CD14-positive monocyte (primary cell): ENCODE measurements around the gene ARPC1B. TPM values are rescaled to one million over a fixed set of nuclear protein-coding genes. Genes with fewer than 3 reads are reported as not detected.

ENCODE experiments used
- DNase-seq, 3 donors: peaks; one replicate each; pipeline ENCODE4 v3.0.0-alpha.2; 2011 to 2022
- H2AFZ ChIP-seq: 2 replicates; pipeline ENCODE4 v1.6.0; 2012; ENCODE audit warnings: mild to moderate bottlenecking, low read depth, low read length, inconsistent platforms; ENCODE audit not compliant: insufficient read depth, poor library complexity, severe bottlenecking
- H3K27ac ChIP-seq, 2 donors: 1 replicate in 1 of 2; 2 replicates in 1 of 2; pipeline ENCODE4 v1.5.1; 2012 to 2013; ENCODE audit warnings: low read length in 2 of 2, control low read depth in 1 of 2, inconsistent platforms in 1 of 2, low read depth in 1 of 2, mild to moderate bottlenecking in 1 of 2
- H3K27me3 ChIP-seq, 2 donors: one replicate each; pipeline versions ENCODE4 v1.6.0 to v1.6.1; 2011 to 2013; ENCODE audit warnings: low read length in 2 of 2; ENCODE audit not compliant: control insufficient read depth in 2 of 2, insufficient read depth in 2 of 2
- H3K36me3 ChIP-seq, 2 donors: replicated peaks in 1 of 2; 1 replicate in 1 of 2; 2 replicates in 1 of 2; pipeline versions ENCODE4 v1.5.1 to v1.6.1; 2012 to 2013; ENCODE audit warnings: low read length in 2 of 2, control low read depth in 1 of 2, inconsistent platforms in 1 of 2, mild to moderate bottlenecking in 1 of 2; ENCODE audit not compliant: insufficient read depth in 2 of 2, control insufficient read depth in 1 of 2
- H3K4me1 ChIP-seq, 2 donors: 1 replicate in 1 of 2; 2 replicates in 1 of 2; pipeline versions ENCODE4 v1.5.1 to v1.6.1; 2012 to 2013; ENCODE audit warnings: low read length in 2 of 2, control low read depth in 1 of 2, inconsistent platforms in 1 of 2, mild to moderate bottlenecking in 1 of 2, moderate library complexity in 1 of 2; ENCODE audit not compliant: insufficient read depth in 2 of 2, control insufficient read depth in 1 of 2
- H3K4me2 ChIP-seq: replicated peaks from 2 replicates; pipeline ENCODE3; 2012; ENCODE audit warnings: low read length, moderate library complexity, mild to moderate bottlenecking; ENCODE audit not compliant: poor library complexity, severe bottlenecking; ENCODE audit errors: extremely low read depth
- H3K4me3 ChIP-seq, 3 experiments: fragments of 200-600 bp in 1 of 3; sonication (generic) in 1 of 3; replicated peaks in 1 of 3; 1 replicate in 2 of 3; 2 replicates in 1 of 3; pipeline ENCODE4 v1.5.1; 2011 to 2013; ENCODE audit warnings: low read length in 3 of 3, mild to moderate bottlenecking in 3 of 3, control low read depth in 2 of 3, low read depth in 2 of 3, inconsistent platforms in 1 of 3, moderate library complexity in 1 of 3
- H3K79me2 ChIP-seq: 2 replicates; pipeline ENCODE4 v1.6.0; 2012; ENCODE audit warnings: mild to moderate bottlenecking, control low read depth, inconsistent platforms, low read length, moderate library complexity; ENCODE audit not compliant: insufficient read depth
- H3K9ac ChIP-seq: 2 replicates; pipeline ENCODE4 v1.6.0; 2017; ENCODE audit warnings: low read length, mild to moderate bottlenecking; ENCODE audit not compliant: insufficient read depth, poor library complexity, severe bottlenecking
- H3K9me3 ChIP-seq, 2 donors: replicated peaks in 1 of 2; 1 replicate in 1 of 2; 2 replicates in 1 of 2; pipeline versions ENCODE4 v1.5.1 to v1.6.1; 2012 to 2013; ENCODE audit warnings: low read length in 2 of 2, control low read depth in 1 of 2; ENCODE audit not compliant: control insufficient read depth in 1 of 2, insufficient read depth in 1 of 2
- H4K20me1 ChIP-seq: 2 replicates; pipeline ENCODE4 v1.6.0; 2012; ENCODE audit warnings: mild to moderate bottlenecking, low read length, control low read depth, moderate library complexity; ENCODE audit not compliant: insufficient read depth
- H3K27ac Mint-ChIP-seq, 7 donors: one replicate each; pipeline ENCODE4 v1.8.0; 2020; ENCODE audit warnings: mild to moderate bottlenecking in 7 of 7, mixed read lengths in 7 of 7, moderate library complexity in 6 of 7, inconsistent platforms in 2 of 7
- H3K27me3 Mint-ChIP-seq, 3 donors: one replicate each; pipeline ENCODE4 v1.8.0; 2021 to 2022; ENCODE audit warnings: low read depth in 3 of 3, mild to moderate bottlenecking in 3 of 3, mixed read lengths in 3 of 3, moderate library complexity in 3 of 3, inconsistent platforms in 1 of 3
- H3K36me3 Mint-ChIP-seq, 2 donors: one replicate each; pipeline ENCODE4 v1.8.0; 2020; ENCODE audit warnings: mixed read lengths in 2 of 2, inconsistent platforms in 1 of 2, mild to moderate bottlenecking in 1 of 2
- H3K4me1 Mint-ChIP-seq: one replicate; pipeline ENCODE4 v1.8.0; 2020; ENCODE audit warnings: mild to moderate bottlenecking, mixed read lengths
- H3K4me3 Mint-ChIP-seq, 2 donors: one replicate each; pipeline ENCODE4 v1.8.0; 2020; ENCODE audit warnings: mild to moderate bottlenecking in 2 of 2, mixed read lengths in 2 of 2, moderate library complexity in 1 of 2
- H3K9me3 Mint-ChIP-seq, 7 donors: one replicate each; pipeline ENCODE4 v1.8.0; 2020 to 2022; ENCODE audit warnings: mixed read lengths in 7 of 7, mild to moderate bottlenecking in 6 of 7, moderate library complexity in 6 of 7, inconsistent platforms in 2 of 7
- CTCF ChIP-seq: fragments of 200-600 bp; IDR thresholded peaks from one replicate; pipeline ENCODE4 v1.8.0; 2022; ENCODE audit warnings: antibody characterized with exemption, mild to moderate bottlenecking
- WGBS: methylation state at CpG from one replicate; pipeline ENCODE4 v1.1.5; 2013; ENCODE audit warnings: missing lambda C conversion rate; ENCODE audit not compliant: insufficient coverage; 5-methylcytosine and 5-hydroxymethylcytosine counted together
- intact Hi-C, 2 donors: fragments of 100-400 bp; cut with micrococcal nuclease; formaldehyde crosslinking; loops; one replicate each; pipeline versions ENCODE4 v1.15.0 to v1.15.1; 2023
- polyA plus RNA-seq, 3 donors: library from polyadenylated mRNA; depleted of rRNA in 1 of 3; unstranded in 2 of 3; stranded (reverse) in 1 of 3; fragments of 300-500 nt in 2 of 3; fragments of >200 nt in 1 of 3; fragmentation: Illumina TruSeq in 2 of 3; gene quantifications; 1 replicate in 2 of 3; 2 replicates in 1 of 3; pipeline ENCODE4 v1.2.3, GENCODE V29; 2012 to 2021

Gene ARPC1B
- polyA plus RNA-seq, 3 donors, result 1,179 to 1,362 (median 1,282) TPM

- intact Hi-C loops, result no loop called here
- Mint-ChIP-seq H3K27ac (no peak overlapping the region), H3K36me3 (peaks cover 66 to 81% of the 10 kb centered on the region in 2 donors)
Observed at GRCh38 chr7:99422625-99423024, 48.1 kb downstream of the ARPC1B start.

GRCh38 chr7:99424932-99425730 lies 50.6 kb downstream of the ARPC1B start:
- Histone ChIP-seq H3K9me3 (no peaks in the 10 kb centered on the region), H3K4me1 (no peaks in the 10 kb centered on the region), H2AFZ (no peak overlapping the region), H3K36me3 (peaks cover 55 to 76% of the 10 kb centered on the region in 2 donors), H3K27ac (no peak overlapping the region), H3K9ac (no peak overlapping the region), H3K4me3 (no peak overlapping the region), H3K27me3 (no peaks in the 10 kb centered on the region), H3K4me2 (no peak overlapping the region), H4K20me1 (peaks cover 6% of the 10 kb centered on the region), H3K79me2 (no peaks in the 10 kb centered on the region)
- no peak for DNase-seq
- H3K27me3 Mint-ChIP-seq, result no peaks in the 10 kb centered on the region
- intact Hi-C loops, result no loop called here
- peaks cover 0 to 2% (median 0%) of the 10 kb centered on the region in 7 donors for H3K9me3 Mint-ChIP-seq
- TF ChIP-seq CTCF, result no peak
- peaks cover 61 to 80% of the 10 kb centered on the region in 2 donors for H3K36me3 Mint-ChIP-seq
- no peaks in the 10 kb centered on the region for H3K4me1 Mint-ChIP-seq
- 95% methylated on average over 23 of the region's 24 CpGs for WGBS
- H3K4me3 Mint-ChIP-seq, result no peak overlapping the region
- peak overlapping the region in 1 of 7 donors; percentile 36 for H3K27ac Mint-ChIP-seq

More at GRCh38 chr7:99422625-99423024, 48.1 kb downstream of the ARPC1B start:
- Histone ChIP-seq H3K4me1 (no peaks in the 10 kb centered on the region), H3K36me3 (peaks cover 62 to 83% of the 10 kb centered on the region in 2 donors), H3K4me2 (no peak overlapping the region), H4K20me1 (peaks cover 25% of the 10 kb centered on the region), H3K27ac (no peak overlapping the region), H3K79me2 (no peaks in the 10 kb centered on the region), H3K9me3 (no peaks in the 10 kb centered on the region), H3K9ac (no peak overlapping the region), H2AFZ (no peak overlapping the region), H3K27me3 (no peaks in the 10 kb centered on the region), H3K4me3 (no peak overlapping the region)
- 87% methylated on average over 3 of the region's 5 CpGs for WGBS
- H3K27me3 Mint-ChIP-seq, result peaks cover 0 to 2% (median 0%) of the 10 kb centered on the region in 3 donors
- H3K9me3 Mint-ChIP-seq, result peaks cover 0 to 2% (median 0%) of the 10 kb centered on the region in 7 donors
- DNase-seq, result no peak
- no peaks in the 10 kb centered on the region for H3K4me1 Mint-ChIP-seq
- no peak for TF ChIP-seq CTCF
- H3K4me3 Mint-ChIP-seq, result no peak overlapping the region
